Hepatocyte (in vitro differentiated cells): ENCODE measurements around the gene SPOCD1. TPM values are rescaled to one million over a fixed set of nuclear protein-coding genes. Genes with fewer than 3 reads are reported as not detected.

ENCODE experiments used
- DNase-seq: peaks from one replicate; pipeline ENCODE4 v3.0.0-alpha.2; 2016; ENCODE audit warnings: low spot score
- H2AFZ ChIP-seq: fragments of 200-600 bp; sonication (generic); 2 replicates; pipeline ENCODE4 v1.6.0; 2016; ENCODE audit warnings: antibody characterized with exemption, mild to moderate bottlenecking
- H3K27ac ChIP-seq: fragments of 200-600 bp; sonication (generic); 2 replicates; pipeline ENCODE4 v1.5.1; 2016; ENCODE audit warnings: mild to moderate bottlenecking
- H3K27me3 ChIP-seq: fragments of 200-600 bp; sonication (generic); 2 replicates; pipeline ENCODE4 v1.6.1; 2016
- H3K36me3 ChIP-seq: fragments of 200-600 bp; sonication (generic); replicated peaks from 2 replicates; pipeline ENCODE4 v1.5.1; 2016; ENCODE audit warnings: low read depth; ENCODE audit not compliant: insufficient read depth
- H3K4me1 ChIP-seq: fragments of 200-600 bp; sonication (generic); 2 replicates; pipeline ENCODE4 v1.5.1; 2016; ENCODE audit warnings: mild to moderate bottlenecking, moderate library complexity; ENCODE audit not compliant: insufficient read depth
- H3K4me2 ChIP-seq: fragments of 200-600 bp; sonication (generic); 2 replicates; pipeline ENCODE4 v1.6.0; 2016
- H3K4me3 ChIP-seq: fragments of 200-600 bp; sonication (generic); 2 replicates; pipeline ENCODE4 v1.5.1; 2016; ENCODE audit warnings: mild to moderate bottlenecking
- H3K79me2 ChIP-seq: fragments of 200-600 bp; sonication (generic); 2 replicates; pipeline ENCODE4 v1.6.0; 2017; ENCODE audit warnings: mild to moderate bottlenecking
- H3K9me2 ChIP-seq: fragments of 200-600 bp; sonication (generic); replicated peaks from 2 replicates; pipeline ENCODE4 v1.6.0; 2017; ENCODE audit warnings: mild to moderate bottlenecking; ENCODE audit not compliant: insufficient read depth
- H3K9me3 ChIP-seq: fragments of 200-600 bp; sonication (generic); 2 replicates; pipeline ENCODE4 v1.5.1; 2016; ENCODE audit warnings: low read depth, mild to moderate bottlenecking
- H4K20me1 ChIP-seq: fragments of 200-600 bp; sonication (generic); 2 replicates; pipeline ENCODE4 v1.6.0; 2016; ENCODE audit warnings: mild to moderate bottlenecking; ENCODE audit not compliant: insufficient read depth, poor library complexity, severe bottlenecking
- EZH2 ChIP-seq: fragments of 200-600 bp; sonication (generic); IDR thresholded peaks from 2 replicates; pipeline ENCODE4 v1.6.1; 2016; ENCODE audit warnings: antibody characterized with exemption, mild to moderate bottlenecking, borderline replicate concordance
- EZH2phosphoT487 ChIP-seq: fragments of 200-600 bp; sonication (generic); IDR thresholded peaks from one replicate; pipeline ENCODE4 v1.6.1; 2018; ENCODE audit warnings: antibody characterized with exemption, mild to moderate bottlenecking, low read depth, moderate library complexity; ENCODE audit not compliant: unreplicated experiment, severe bottlenecking
- WGBS: methylation state at CpG from one replicate; pipeline ENCODE4 v1.1.6; 2016; ENCODE audit warnings: low lambda C conversion rate; ENCODE audit errors: missing lambda C conversion rate; 5-methylcytosine and 5-hydroxymethylcytosine counted together
- polyA plus RNA-seq: library from polyadenylated mRNA; unstranded; fragments of >200 nt; fragmentation: Nextera tagmentation; extraction: Ambion mirVana; gene quantifications from 2 replicates; pipeline ENCODE4 v1.2.1, GENCODE V29; 2016
- total RNA-seq: library from RNA; depleted of rRNA; stranded (reverse); fragments of >200 nt; gene quantifications from 2 replicates; pipeline ENCODE4 v1.2.3, GENCODE V29; 2014
- TF ChIP-seq, protein P1 (sequence below): fragments of 200-600 bp; sonication (generic); IDR thresholded peaks from 2 replicates; pipeline ENCODE4 v1.5.1; 2016; ENCODE audit warnings: antibody characterized with exemption, mild to moderate bottlenecking; ENCODE audit not compliant: poor library complexity

The SPOCD1 gene
- 1.4 and 2.3 TPM in 2 replicates for total RNA-seq
- polyA plus RNA-seq = 2.8 and 2.9 TPM in 2 replicates

DNA sequence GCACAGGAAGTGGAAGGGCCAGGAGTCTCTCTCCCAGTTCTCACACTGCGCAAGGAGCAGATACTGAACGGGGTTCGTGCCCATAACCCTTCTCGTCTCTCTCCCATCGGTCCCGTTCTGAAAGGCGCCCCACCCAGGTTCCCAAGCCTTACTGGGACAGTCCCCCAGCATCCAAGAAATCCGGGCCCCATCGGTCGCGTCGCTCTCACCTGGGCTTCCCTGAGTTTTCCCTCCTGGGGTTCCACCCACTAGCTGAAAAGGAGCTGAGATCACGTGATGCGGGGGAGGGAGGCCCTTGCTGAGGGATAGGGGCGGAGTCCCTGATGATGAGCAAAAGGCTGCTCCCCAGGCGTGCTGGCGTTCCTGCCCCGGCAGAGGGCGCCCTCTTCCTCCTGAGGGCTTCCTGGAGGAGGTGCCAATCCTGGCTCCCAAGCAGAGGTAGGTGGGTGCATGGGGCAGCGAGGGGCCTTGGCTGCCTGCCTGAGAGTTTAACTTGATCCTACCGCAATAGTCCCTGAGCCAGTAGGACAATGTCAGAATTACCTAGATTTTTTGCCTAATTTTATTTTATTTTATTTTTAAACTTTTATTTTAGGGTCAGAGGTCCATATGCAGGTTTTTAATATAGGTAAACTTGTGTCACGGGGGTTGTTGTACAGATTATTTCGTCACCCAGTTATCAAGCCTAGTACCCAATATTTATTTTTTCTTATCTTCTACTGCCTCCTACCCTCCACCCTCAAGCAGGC is at the start of gene SPOCD1:
Gene SPOCD1, minus strand, starts transcription at position 271 of the 749 bp plus-strand sequence. CDS start 689 bp downstream, outside the sequence.
- 31% methylated on average over 22 of the region's 23 CpGs for WGBS

DNA sequence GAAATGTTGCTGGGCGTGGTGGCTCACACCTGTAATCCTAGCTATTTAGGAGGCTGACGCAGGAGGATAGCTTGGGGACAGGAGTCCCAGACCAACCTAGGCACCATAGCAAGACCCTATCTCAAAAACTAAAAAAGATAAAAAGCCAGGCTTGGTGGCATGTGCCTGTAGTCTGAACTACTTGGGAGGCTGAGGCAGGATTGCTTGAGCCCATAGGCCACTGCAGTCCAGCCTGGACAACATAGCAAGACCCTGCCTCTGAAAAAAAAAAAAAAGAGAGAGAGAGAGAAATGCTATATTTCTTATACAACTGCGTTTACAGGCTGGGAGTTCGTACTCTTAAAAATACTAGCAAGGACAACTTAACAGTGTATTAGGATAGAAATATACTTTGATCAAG is 46.2 kb upstream of the SPOCD1 start:
- no peaks in the 10 kb centered on the region for H3K9me2 ChIP-seq
- no peak overlapping the region for H3K4me3 ChIP-seq
- H3K4me1 ChIP-seq = no peaks in the 10 kb centered on the region
- H3K79me2 ChIP-seq = no peaks in the 10 kb centered on the region
- no peaks in the 10 kb centered on the region for H3K27me3 ChIP-seq
- no peak overlapping the region for H3K4me2 ChIP-seq
- H3K36me3 ChIP-seq = no peaks in the 10 kb centered on the region
- 95% methylated on average over 4 of the region's 4 CpGs for WGBS
- H2AFZ ChIP-seq = no peak overlapping the region
- no peaks in the 10 kb centered on the region for H4K20me1 ChIP-seq
- no peak for DNase-seq
- TF ChIP-seq EZH2 = no peak
- no peak for TF ChIP-seq EZH2phosphoT487
- TF ChIP-seq, protein P1, sequence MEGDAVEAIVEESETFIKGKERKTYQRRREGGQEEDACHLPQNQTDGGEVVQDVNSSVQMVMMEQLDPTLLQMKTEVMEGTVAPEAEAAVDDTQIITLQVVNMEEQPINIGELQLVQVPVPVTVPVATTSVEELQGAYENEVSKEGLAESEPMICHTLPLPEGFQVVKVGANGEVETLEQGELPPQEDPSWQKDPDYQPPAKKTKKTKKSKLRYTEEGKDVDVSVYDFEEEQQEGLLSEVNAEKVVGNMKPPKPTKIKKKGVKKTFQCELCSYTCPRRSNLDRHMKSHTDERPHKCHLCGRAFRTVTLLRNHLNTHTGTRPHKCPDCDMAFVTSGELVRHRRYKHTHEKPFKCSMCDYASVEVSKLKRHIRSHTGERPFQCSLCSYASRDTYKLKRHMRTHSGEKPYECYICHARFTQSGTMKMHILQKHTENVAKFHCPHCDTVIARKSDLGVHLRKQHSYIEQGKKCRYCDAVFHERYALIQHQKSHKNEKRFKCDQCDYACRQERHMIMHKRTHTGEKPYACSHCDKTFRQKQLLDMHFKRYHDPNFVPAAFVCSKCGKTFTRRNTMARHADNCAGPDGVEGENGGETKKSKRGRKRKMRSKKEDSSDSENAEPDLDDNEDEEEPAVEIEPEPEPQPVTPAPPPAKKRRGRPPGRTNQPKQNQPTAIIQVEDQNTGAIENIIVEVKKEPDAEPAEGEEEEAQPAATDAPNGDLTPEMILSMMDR = no peak
- H3K27ac ChIP-seq = no peak overlapping the region
- H3K9me3 ChIP-seq = no peaks in the 10 kb centered on the region

More for the DNA sequence above, at the start of gene SPOCD1:
- H3K79me2 ChIP-seq = no peaks in the 10 kb centered on the region
- H3K9me3 ChIP-seq = no peaks in the 10 kb centered on the region
- DNase-seq = peak; percentile 95
- peak within 1 kb of the TSS; percentile 26 for H2AFZ ChIP-seq
- TF ChIP-seq, protein P1 = peak; percentile 82
- no peak for TF ChIP-seq EZH2
- H3K27ac ChIP-seq = no peak within 1 kb of the TSS
- H3K4me1 ChIP-seq = no peaks in the 10 kb centered on the region
- H4K20me1 ChIP-seq = no peaks in the 10 kb centered on the region
- no peaks in the 10 kb centered on the region for H3K27me3 ChIP-seq
- no peaks in the 10 kb centered on the region for H3K36me3 ChIP-seq
- H3K9me2 ChIP-seq = no peaks in the 10 kb centered on the region
- peak within 1 kb of the TSS; percentile 53 for H3K4me2 ChIP-seq
- no peak within 1 kb of the TSS for H3K4me3 ChIP-seq

DNA sequence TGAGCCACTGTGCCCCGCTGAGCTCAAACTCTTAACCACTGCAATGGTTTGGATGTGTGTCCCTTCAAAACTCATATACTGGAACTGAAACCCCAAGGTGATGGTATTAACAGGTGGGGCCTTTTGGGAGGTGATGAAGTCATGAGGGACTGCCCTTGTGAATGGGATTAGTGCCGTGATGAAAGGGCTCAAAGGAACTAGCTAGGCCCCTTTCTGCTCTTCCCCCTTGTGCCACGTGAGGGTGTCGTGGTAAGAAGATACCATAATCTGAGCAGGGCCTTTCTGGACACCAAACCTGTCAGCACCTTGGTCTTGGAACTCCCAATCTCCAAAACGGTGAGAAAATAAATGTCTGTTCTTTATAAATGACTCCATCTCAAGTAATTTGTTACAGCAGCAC is 45.5 kb upstream of the SPOCD1 start:
- no peaks in the 10 kb centered on the region for H3K9me3 ChIP-seq
- no peaks in the 10 kb centered on the region for H3K79me2 ChIP-seq
- no peak for DNase-seq
- H4K20me1 ChIP-seq = no peaks in the 10 kb centered on the region
- 82% methylated on average over 5 of the region's 5 CpGs for WGBS
- H3K27me3 ChIP-seq = no peaks in the 10 kb centered on the region
- H3K4me3 ChIP-seq = no peak overlapping the region
- H3K9me2 ChIP-seq = no peaks in the 10 kb centered on the region
- TF ChIP-seq, protein P1 = no peak
- TF ChIP-seq EZH2 (no peak), EZH2phosphoT487 (no peak)
- H3K36me3 ChIP-seq = no peaks in the 10 kb centered on the region
- H3K27ac ChIP-seq = no peak overlapping the region
- H3K4me1 ChIP-seq = no peaks in the 10 kb centered on the region
- no peak overlapping the region for H3K4me2 ChIP-seq
- no peak overlapping the region for H2AFZ ChIP-seq
